ENCODE results near the gene SCART1. TPM values are rescaled to one million over a fixed set of nuclear protein-coding genes. Genes with fewer than 3 reads are reported as not detected.

Gene SCART1
- total and polyA plus RNA-seq, 2 donors (not counting 3 experiments of a cell fraction or from before 2014, with no cell fraction given), result 0.90 to 1.0 TPM

DNA sequence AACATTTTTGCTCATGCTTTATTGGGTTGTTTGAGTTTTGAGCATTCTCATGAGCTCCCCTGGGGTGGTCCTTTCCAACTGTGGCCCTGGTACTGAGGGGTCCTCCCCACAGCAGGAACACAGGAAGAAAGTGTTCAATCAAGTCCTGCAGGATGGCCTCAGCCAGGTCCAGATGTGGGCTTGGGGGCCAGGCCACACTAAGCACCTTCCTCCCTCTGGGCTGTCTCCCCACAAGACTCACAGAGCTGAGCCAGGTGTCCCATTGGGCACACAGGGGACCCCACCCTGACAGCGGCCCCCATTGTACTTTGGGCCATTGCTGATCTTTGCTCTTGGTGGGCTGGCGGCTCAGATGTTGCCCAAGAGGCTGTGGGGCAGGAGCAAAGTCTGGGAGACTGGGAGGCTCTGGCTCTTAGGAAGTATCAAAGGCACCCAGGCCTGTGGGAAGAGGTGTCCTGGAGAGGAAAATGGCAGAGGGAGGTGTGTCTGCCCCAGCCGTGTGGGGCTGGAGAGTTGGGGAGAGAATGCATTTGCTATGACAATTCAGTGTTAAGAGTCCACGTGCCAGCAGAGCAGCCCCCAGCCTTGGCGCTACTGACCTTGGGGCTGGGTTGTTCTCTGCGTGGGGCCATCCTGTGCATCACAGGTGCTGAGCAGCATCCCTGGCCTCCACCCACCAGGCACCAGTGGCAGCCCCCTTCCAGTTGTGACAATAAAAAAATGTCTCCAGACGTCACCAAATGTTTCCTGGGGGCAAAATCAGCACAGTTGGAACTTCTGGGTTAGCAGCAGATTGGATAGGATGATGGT is 17.8 kb downstream of the SCART1 start:
- intact Hi-C loops (cut with micrococcal nuclease) (no loop called here), dilution Hi-C loops (cut with MboI; ENCODE audit: extremely low pct_ligation_motif_present, low sequenced_read_pairs) (no loop called here)
- no TSS peak for BruUV-seq (replicated peaks)
- no peaks in the 10 kb centered on the region for H4K20me1 ChIP-seq (replicated peaks; ENCODE audit: control insufficient read depth, extremely low read depth, insufficient read depth, low read length)
- H3K27me3 ChIP-seq (ENCODE audit: control insufficient read depth in 2 of 2, insufficient read depth in 2 of 2, low read length in 2 of 2), result no peaks in the 10 kb centered on the region
- ChIA-PET POLR2A (no interaction called here), CTCF (no interaction called here)
- FAIRE-seq (no peak), DNase-seq (ENCODE audit: low read depth, low spot score) (no peak)
- no peaks in the 10 kb centered on the region for H3K36me3 ChIP-seq (ENCODE audit: control insufficient read depth in 2 of 2, extremely low read depth in 1 of 2, insufficient read depth in 2 of 2, low read length in 2 of 2)
- H3K79me2 ChIP-seq (ENCODE audit: control insufficient read depth, insufficient read depth, low read length), result no peaks in the 10 kb centered on the region
- no peak overlapping the region for H3K9ac ChIP-seq (replicated peaks; ENCODE audit: extremely low read depth, insufficient read depth, low read length)
- no peak overlapping the region for H2AFZ ChIP-seq (ENCODE audit: low read depth, low read length)
- no peak overlapping the region for H3K4me2 ChIP-seq (ENCODE audit: insufficient read depth, low read length)
- H3K27ac ChIP-seq (ENCODE audit: insufficient read depth, low read depth, low read length), result no peak overlapping the region
- H3K4me3 ChIP-seq (replicated peaks in 1 of 3; ENCODE audit: insufficient read depth in 1 of 3, low read depth in 1 of 3, low read length in 3 of 3), result no peak overlapping the region
- no peaks in the 10 kb centered on the region for H3K9me1 ChIP-seq (replicated peaks; ENCODE audit: control insufficient read depth, extremely low read depth, insufficient read depth, low read length)
- H3K4me1 ChIP-seq (ENCODE audit: control insufficient read depth, extremely low read depth, insufficient read depth, low read length), result no peaks in the 10 kb centered on the region
- no peaks in the 10 kb centered on the region for H3K9me3 ChIP-seq (replicated peaks; ENCODE audit: control insufficient read depth, insufficient read depth, low read length)
- TF ChIP-seq MYC (IDR thresholded peaks at IDR 0.05; ENCODE audit: low read depth, low read length) (no peak), FOS (IDR thresholded peaks at IDR 0.05; ENCODE audit: borderline replicate concordance, insufficient read depth, low read length) (no peak), POLR2AphosphoS5 (IDR thresholded peaks at IDR 0.05; ENCODE audit: insufficient read depth, low read depth, low read length) (no peak), EZH2 (IDR thresholded peaks at IDR 0.05; ENCODE audit: borderline replicate concordance, low read depth, low read length, severe bottlenecking) (no peak)

DNA sequence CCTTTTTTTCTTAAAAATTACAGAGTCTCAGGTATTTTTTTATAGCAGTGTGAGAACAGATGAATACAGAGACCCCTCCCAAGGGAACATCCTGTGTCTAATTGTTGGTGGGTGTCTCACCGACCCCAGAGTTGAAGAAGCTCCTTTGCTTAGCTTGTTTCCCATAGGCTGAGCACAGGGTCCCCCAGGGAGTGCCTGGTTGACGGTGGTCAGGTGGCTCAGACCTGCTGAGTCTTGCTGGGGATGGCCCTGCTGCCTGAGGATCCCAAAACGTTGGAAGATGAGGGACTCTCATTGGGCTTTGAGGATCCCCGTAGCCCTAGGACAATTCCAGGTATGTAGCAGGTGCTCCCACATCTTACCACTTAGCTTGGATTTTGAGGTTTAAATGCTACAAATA is 19.5 kb downstream of the SCART1 start:
- no peak for FAIRE-seq
- Histone ChIP-seq H3K36me3 (ENCODE audit: control insufficient read depth in 2 of 2, extremely low read depth in 1 of 2, insufficient read depth in 2 of 2, low read length in 2 of 2) (no peaks in the 10 kb centered on the region), H3K27ac (ENCODE audit: insufficient read depth, low read depth, low read length) (no peak overlapping the region), H3K4me3 (replicated peaks in 1 of 3; ENCODE audit: insufficient read depth in 1 of 3, low read depth in 1 of 3, low read length in 3 of 3) (no peak overlapping the region), H3K9me3 (replicated peaks; ENCODE audit: control insufficient read depth, insufficient read depth, low read length) (no peaks in the 10 kb centered on the region), H3K9me1 (replicated peaks; ENCODE audit: control insufficient read depth, extremely low read depth, insufficient read depth, low read length) (no peaks in the 10 kb centered on the region), H3K4me2 (ENCODE audit: insufficient read depth, low read length) (no peak overlapping the region), H2AFZ (ENCODE audit: low read depth, low read length) (no peak overlapping the region), H3K4me1 (ENCODE audit: control insufficient read depth, extremely low read depth, insufficient read depth, low read length) (no peaks in the 10 kb centered on the region), H4K20me1 (replicated peaks; ENCODE audit: control insufficient read depth, extremely low read depth, insufficient read depth, low read length) (no peaks in the 10 kb centered on the region), H3K27me3 (ENCODE audit: control insufficient read depth in 2 of 2, insufficient read depth in 2 of 2, low read length in 2 of 2) (no peaks in the 10 kb centered on the region), H3K79me2 (ENCODE audit: control insufficient read depth, insufficient read depth, low read length) (no peaks in the 10 kb centered on the region), H3K9ac (replicated peaks; ENCODE audit: extremely low read depth, insufficient read depth, low read length) (no peak overlapping the region)
- intact Hi-C loops (cut with micrococcal nuclease), result no loop called here
- ChIA-PET CTCF (no interaction called here), POLR2A (no interaction called here)
- no TSS peak for BruUV-seq (replicated peaks)
- no peak for DNase-seq (ENCODE audit: low read depth, low spot score)
- dilution Hi-C loops (cut with MboI; ENCODE audit: extremely low pct_ligation_motif_present, low sequenced_read_pairs), result no loop called here
- TF ChIP-seq FOS (IDR thresholded peaks at IDR 0.05; ENCODE audit: borderline replicate concordance, insufficient read depth, low read length) (no peak), EZH2 (IDR thresholded peaks at IDR 0.05; ENCODE audit: borderline replicate concordance, low read depth, low read length, severe bottlenecking) (no peak), MYC (IDR thresholded peaks at IDR 0.05; ENCODE audit: low read depth, low read length) (no peak), GATA2 (IDR thresholded peaks at IDR 0.05; ENCODE audit: insufficient read depth, insufficient read length, low read depth, low read length) (no peak), POLR2A (IDR thresholded peaks at IDR 0.05; ENCODE audit: low read depth, low read length) (no peak), JUN (IDR thresholded peaks at IDR 0.05; ENCODE audit: borderline replicate concordance, insufficient read depth, insufficient read length, low read depth) (no peak), POLR2AphosphoS5 (IDR thresholded peaks at IDR 0.05; ENCODE audit: insufficient read depth, low read depth, low read length) (no peak)
- TF ChIP-seq, protein P1, sequence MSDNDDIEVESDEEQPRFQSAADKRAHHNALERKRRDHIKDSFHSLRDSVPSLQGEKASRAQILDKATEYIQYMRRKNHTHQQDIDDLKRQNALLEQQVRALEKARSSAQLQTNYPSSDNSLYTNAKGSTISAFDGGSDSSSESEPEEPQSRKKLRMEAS (IDR thresholded peaks at IDR 0.05; ENCODE audit: insufficient read depth, insufficient read length), result no peak
- TF ChIP-seq, protein P2, sequence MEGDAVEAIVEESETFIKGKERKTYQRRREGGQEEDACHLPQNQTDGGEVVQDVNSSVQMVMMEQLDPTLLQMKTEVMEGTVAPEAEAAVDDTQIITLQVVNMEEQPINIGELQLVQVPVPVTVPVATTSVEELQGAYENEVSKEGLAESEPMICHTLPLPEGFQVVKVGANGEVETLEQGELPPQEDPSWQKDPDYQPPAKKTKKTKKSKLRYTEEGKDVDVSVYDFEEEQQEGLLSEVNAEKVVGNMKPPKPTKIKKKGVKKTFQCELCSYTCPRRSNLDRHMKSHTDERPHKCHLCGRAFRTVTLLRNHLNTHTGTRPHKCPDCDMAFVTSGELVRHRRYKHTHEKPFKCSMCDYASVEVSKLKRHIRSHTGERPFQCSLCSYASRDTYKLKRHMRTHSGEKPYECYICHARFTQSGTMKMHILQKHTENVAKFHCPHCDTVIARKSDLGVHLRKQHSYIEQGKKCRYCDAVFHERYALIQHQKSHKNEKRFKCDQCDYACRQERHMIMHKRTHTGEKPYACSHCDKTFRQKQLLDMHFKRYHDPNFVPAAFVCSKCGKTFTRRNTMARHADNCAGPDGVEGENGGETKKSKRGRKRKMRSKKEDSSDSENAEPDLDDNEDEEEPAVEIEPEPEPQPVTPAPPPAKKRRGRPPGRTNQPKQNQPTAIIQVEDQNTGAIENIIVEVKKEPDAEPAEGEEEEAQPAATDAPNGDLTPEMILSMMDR (IDR thresholded peaks at IDR 0.05; ENCODE audit: extremely low read depth in 1 of 2, insufficient read depth in 1 of 2, low read depth in 1 of 2, low read length in 2 of 2), result no peak
